ENCODE measurements around the gene EFNA4.
A peak's percentile ranks its signal among the peaks of the same experiment; 100 is the strongest.

The EFNA4 gene

DNA sequence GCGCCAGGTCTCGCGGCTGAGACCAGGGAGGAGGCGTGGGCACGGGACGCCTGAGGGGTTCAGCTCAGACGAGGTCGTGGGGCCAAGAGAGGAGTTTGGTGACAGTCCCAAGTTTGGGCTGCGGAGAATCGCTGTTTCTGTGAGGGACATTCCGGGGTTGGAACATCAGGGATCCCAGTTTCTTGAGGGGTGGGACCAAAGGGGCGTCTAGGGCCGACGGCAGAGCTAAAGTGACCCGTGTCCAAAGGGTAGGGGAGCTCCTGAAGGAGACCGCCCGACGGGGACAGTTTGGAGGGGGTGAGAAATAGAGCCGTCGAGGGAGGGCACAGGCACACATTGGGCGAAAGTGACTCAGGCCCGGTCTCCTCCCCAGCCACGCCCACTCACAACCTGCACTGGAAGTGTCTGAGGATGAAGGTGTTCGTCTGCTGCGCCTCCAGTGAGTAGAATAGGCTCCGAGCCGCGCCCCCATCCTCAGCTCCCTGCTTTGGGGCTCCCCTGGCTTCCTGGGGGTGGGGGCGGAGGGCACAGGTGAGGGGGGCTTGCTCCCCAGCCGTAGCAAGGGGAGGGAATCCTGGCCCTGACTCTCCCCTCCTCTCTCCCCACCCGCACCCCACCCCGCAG, 22.1 kb downstream of the EFNA4 start:
- DNase-seq (ENCODE audit: extremely low read depth in 1 of 2, low read depth in 1 of 2), result peak in 1 of 2 donors; percentile 76

DNA sequence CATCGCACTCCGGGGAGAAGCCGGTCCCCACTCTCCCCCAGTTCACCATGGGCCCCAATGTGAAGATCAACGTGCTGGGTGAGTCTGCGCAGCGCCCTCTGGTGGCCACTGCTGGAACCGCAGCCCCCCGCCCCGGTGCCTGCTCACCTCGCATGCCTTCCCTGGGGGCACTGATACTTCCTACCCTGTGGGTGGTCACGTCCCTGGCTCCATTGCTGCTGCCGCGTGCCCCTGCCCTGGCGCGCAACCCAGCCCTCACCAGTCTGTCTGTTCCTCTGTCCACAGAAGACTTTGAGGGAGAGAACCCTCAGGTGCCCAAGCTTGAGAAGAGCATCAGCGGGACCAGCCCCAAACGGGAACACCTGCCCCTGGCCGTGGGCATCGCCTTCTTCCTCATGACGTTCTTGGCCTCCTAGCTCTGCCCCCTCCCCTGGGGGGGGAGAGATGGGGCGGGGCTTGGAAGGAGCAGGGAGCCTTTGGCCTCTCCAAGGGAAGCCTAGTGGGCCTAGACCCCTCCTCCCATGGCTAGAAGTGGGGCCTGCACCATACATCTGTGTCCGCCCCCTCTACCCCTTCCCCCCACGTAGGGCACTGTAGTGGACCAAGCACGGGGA, 22.7 kb downstream of the EFNA4 start:
- peak; percentile 60 to 64 for DNase-seq (ENCODE audit: extremely low read depth in 1 of 2, low read depth in 1 of 2)

DNA sequence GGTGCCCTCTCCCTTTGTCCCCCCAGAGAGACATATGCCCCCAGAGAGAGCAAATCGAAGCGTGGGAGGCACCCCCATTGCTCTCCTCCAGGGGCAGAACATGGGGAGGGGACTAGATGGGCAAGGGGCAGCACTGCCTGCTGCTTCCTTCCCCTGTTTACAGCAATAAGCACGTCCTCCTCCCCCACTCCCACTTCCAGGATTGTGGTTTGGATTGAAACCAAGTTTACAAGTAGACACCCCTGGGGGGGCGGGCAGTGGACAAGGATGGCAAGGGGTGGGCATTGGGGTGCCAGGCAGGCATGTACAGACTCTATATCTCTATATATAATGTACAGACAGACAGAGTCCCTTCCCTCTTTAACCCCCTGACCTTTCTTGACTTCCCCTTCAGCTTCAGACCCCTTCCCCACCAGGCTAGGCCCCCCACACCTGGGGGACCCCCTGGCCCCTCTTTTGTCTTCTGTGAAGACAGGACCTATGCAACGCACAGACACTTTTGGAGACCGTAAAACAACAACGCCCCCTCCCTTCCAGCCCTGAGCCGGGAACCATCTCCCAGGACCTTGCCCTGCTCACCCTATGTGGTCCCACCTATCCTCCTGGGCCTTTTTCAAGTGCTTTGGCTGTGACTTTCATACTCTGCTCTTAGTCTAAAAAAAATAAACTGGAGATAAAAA, 23.5 kb downstream of the EFNA4 start:
- no peak for DNase-seq (ENCODE audit: extremely low read depth in 1 of 2, low read depth in 1 of 2)

DNA sequence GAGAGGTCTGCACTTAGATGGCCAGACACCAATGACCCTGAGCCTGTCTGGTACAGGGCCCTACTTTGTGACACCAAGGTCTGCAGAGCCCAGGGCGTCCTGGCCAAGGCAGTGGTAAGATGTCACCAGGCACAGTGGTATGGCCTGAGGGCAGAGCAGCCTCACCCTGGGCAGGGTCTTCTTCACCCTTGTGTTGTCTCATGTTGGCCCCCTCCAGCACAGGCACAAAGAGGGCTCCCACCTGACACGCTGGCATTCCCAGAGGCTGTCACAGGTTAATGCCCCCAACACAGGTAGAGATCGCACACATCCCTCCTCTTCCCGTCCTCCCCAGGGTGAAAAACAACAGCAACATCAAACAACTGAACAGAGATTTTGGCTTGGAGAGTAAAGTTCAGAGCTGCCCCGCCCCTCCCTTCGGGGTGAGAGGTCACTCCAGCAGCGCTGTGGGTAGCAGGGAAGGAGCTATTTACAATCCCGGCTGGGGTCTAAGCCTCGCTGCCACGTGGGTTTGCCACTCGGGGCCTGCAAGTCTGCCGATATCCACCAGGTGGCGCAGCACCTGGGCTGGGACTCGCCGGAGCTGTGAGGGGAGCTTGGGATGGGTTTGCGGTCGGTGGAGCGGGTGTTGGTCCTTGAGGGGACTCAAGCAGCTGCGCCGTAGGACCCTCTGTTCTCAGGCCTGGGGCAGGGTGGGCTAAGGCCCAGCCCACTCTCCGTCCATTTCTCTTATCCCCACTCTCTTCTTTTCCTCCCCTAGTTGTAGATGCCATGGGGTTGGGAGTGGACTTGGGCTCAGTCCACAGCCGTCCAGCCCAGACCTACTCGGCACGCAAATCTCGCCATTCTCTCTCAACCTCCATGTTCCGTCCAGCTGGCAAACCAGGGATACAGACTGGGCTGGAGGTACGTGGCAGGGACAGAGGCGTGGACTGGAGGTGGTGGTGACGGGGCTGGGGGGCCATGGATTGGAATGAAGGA, 27.8 kb downstream of the EFNA4 start:
- peak; percentile 58 to 62 for DNase-seq (ENCODE audit: extremely low read depth in 1 of 2, low read depth in 1 of 2)

DNA sequence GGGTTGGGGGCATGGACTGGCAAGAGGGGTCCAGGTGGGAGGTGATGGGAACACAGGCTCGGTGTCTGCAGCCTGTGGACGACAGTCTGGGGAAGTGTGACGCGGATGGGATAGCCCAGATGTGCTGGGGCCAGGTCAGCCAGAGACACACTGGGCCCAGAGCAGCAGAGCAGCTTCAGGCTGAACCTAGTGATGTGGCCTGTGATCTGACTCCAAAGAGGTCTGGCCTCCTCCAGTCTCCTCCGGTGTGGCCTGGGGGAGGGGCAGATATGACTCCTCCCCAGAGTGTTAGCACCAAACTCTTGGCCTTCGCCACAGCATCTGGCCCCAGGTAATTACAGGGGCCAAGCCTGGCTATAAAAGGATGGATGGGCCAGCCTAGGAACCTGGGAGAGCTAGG, 28.6 kb downstream of the EFNA4 start:
- no peak for DNase-seq (ENCODE audit: extremely low read depth in 1 of 2, low read depth in 1 of 2)

DNA sequence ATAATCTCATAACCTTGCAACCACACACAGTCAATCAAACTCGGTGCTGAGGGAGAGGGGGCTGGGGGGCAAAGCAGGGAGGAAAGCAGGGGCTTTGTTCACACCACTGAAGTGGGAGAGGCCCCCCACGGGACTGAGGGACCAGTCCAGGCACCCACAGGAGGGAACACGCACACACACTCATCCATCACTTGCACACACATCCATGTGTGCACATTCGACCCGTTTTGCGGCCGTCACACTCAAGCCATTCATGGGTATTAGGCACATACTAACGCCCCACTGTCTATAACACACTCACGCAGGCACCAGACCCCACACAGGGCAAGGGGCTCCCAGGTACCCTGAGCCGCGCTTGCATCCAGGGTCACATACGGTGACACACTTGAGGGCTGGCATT, 29.1 kb downstream of the EFNA4 start:
- no peak for DNase-seq (ENCODE audit: extremely low read depth in 1 of 2, low read depth in 1 of 2)

DNA sequence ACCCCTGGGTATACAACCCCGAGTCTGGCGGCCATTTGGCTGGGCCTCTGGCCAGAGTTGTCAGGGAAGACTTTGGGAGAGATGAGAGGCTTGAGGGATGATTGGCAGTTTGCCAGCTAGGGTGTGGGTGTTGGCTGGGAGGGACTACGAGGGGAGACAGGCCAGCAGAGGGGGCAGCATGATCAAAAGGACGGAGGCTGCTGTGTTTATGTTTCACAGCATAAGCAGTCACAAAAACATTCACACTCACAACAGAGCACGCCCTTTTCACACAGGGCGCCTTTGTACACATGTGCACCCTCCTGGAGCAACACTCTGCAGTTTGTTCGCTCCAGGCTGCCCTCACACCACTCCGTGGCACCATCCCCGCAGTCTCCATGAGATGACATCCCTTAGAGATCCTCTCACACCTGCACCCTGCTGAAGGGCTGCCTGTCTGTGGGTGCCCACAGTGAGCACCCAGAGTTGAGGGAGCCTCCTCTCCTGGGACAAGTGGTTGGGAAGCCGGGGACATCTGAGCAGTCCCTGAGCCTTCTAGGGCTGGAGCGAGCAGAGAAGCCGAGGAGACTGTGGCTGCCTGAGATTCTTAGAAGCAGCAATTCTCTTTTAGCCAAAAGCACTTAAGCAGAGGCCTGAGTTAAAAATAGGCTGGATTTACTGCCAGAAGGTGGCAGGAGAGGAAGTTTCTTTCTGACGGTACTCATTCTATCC, 30.5 kb downstream of the EFNA4 start:
- no peak for DNase-seq (ENCODE audit: extremely low read depth in 1 of 2, low read depth in 1 of 2)

DNA sequence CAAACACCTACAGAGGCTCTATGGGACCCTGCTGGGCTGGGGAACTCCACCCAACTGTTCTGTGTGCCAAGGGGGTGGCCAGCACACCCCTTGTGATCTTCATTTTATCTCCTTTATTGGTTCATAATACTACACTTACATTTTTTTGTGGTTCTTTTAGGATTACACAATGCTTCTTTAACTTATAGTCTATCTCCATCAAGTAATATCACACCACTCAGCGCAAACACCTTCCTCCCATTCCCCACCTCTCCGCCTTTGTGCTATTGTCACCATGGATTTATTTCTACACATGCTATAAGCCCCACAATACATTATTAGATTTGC, 31.0 kb downstream of the EFNA4 start:
- DNase-seq (ENCODE audit: extremely low read depth in 1 of 2, low read depth in 1 of 2), result no peak

DNA sequence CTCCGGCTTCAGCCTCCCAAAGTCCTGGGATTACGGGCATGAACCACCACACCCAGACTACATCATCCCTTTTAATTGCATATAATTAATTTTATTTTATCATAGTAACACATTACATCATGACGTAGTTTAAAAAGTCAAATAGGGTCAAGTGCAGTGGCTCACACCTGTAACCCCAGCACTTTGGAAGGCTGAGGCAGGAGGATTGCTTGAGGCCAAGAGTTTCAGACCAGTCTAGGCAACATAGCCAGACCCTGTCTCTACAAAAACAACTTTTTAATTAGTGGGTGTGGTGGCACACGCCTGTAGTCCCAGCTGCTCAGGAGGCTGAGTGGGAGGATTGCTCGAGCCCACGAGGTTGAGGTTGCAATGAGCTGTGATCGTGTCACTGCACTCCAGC, 35.8 kb downstream of the EFNA4 start:
- DNase-seq (ENCODE audit: extremely low read depth in 1 of 2, low read depth in 1 of 2), result no peak

DNA sequence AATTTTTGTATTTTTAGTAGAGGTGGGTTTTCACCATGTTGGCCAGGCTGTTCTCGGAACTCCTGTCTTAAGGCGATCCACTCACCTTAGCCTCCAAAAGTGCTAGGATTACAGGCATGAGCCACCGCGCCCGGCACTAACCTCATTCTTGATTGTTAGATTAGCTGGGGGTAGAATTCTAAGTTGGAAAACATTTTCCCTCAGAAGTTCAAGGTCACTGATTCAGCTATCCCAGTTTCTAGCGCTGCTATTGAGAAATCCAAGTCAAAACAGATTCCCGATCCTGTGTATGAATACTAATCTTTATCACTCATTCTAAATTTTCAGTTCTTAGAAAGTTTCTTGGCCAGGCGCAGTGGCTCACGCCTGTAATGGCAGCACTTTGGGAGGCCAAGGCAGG, 39.8 kb downstream of the EFNA4 start:
- no peak for DNase-seq (ENCODE audit: extremely low read depth in 1 of 2, low read depth in 1 of 2)

DNA sequence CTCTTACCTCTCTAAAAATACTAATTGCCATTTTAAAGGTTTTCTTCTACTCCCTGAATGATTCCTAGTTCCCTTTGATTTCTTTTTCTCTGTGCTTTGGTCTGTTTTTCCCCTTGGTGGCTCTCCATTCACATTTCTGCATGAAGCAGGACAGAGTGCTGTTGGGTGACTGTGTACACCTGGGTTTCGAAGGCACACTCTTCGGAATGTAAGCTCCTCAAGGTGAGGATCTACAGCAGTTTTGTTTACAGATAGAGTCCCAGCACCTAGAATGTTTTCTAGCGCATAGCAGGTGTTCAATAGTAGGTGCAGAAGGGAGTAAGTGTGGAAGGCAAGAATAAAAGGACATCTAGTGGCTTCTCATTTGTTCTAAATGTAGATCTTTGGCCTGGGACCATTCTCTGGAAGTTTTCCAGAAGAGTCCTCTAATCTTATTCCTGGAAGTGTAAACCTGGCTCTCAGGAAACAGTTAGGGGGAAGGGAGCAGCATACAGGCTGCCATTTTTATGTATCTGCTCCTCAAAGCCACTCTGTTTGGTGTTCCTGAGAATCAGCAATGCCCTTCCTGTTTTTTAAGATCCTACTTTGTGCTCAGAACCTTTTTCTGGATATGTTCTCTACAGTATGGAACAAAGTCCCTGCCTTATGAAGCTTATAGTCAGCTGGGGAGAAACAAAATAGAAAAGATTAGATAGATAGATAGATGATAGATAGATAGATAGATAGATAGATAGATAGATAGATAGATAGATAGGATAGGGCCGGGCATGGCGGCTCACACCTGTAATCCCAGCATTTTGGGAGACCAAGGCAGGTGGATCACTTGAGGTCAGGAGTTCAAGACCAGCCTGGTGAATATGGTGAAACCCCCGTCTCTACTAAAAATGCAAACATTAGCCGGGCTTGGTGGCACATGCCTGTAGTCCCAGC, 41.3 kb downstream of the EFNA4 start:
- no peak for DNase-seq (ENCODE audit: extremely low read depth in 1 of 2, low read depth in 1 of 2)

DNA sequence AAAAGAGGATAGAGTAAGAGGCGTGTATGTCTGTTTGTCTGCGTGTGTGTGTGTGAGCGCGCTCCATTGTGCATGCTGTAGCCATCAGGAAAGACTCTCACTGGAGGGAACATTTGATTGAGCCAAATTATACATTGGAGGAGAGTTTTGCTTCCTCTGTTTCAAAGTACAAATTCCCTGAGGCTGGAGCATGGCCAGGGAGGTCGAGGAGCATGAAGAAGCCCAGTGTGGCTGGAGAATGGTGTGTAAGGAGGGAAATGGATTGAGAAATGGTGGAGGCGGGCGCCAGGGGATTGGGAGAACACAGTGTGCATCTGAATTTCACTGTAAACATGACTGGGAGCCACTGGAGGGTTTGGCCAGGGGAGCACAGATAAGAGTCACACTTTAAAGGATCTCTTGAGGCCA, 42.1 kb downstream of the EFNA4 start:
- DNase-seq (ENCODE audit: extremely low read depth in 1 of 2, low read depth in 1 of 2), result no peak

DNA sequence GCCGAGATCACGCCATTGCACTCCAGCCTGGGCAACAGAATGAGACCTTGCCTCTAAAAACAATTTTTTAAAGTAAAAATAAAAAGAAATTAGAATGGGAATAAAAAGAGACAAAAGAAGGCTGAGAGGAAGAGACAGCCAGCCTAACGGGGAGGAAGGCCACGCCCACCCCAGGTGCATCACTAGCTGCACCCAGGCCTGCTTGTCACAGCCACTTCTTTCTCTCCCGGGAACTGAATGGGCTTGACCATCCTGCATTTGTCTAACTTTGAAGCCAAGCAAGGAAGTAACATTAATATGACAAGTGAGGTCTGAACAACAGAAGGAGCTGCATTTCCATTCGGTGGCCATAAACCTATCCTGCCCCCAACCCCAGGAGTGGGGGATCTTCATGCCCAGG, 43.3 kb downstream of the EFNA4 start:
- DNase-seq (ENCODE audit: extremely low read depth in 1 of 2, low read depth in 1 of 2), result no peak

DNA sequence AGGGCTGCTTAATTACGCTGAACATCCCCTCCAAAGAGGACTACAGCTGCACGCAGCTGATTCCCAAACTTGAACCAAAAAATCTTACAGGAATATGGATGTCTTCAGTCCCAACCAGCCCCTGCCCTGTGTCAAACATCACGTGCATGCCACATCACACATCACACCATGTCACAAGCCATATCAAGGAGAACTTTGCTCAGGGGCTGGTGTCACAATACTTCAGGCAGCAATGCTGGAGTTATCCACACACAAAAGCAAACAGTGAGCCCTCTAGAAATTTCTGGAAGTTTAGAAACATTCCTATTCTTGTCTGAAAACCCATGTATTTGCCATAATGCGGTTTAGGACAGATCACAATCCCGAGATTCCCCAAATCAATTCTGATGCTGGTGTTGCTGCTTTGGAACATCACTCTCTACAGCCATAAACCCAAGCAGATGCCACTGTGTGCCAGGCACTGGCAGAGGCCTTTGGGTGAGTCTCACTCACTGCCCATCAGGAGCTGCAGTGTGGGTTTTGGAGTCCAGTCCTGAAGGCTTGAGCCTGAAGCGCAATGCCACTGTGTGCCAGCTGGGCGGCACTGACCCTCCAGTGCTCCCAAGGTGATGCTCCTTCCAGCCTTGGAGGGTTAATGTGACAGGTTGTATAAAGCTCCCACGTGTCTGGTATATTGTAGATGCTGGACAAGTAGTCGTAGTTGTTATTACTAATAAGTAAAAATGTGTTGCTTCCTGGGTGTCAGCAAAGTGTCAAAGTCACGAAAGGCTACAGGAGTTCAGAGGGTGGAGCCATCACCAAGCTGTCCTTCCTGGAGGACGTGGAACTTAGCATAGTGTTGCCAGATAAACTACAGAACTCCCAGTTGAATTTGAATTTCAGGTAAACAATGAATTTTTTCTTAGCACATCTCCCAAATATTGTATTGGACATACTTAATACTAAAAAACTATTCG, 44.0 kb downstream of the EFNA4 start:
- no peak for DNase-seq (ENCODE audit: extremely low read depth in 1 of 2, low read depth in 1 of 2)

DNA sequence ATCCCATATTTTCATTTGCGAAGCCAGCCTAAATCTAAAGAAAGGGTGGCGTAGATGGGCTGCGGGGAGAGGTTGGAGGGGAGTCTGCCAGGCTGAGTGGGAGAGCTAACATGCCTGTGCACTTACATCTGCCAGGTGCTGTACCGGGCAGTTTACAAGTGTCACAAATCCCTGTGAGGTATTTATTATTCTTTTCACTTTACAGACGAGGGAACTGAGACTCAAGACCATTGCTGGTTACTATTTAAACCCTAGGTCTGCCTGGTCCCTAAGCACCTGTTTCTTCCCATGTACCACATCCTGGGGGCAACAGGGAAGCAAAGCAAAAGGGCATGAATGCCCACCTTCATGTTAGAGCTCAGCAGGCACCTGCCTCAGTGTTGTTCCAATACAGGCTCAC, 44.8 kb downstream of the EFNA4 start:
- no peak for DNase-seq (ENCODE audit: extremely low read depth in 1 of 2, low read depth in 1 of 2)

DNA sequence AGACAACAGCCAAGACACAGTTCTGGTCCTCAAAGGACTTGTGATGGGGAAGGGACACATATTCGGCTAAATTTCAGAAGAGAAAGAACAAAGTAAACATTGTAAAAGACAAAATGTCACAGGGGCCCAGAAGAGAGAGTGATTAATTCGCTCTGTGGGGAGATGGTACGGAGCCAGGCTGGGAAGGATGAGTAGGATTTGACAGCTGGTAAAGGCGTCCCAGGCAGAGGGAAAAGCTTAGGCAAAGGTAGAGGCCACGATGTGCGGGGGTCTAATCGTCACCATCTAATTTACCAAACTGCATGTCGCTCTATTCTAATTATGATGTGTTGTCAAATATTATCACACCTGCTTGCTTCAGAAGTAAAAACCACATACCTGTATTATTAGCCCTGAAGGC, 46.8 kb downstream of the EFNA4 start:
- no peak for DNase-seq (ENCODE audit: extremely low read depth in 1 of 2, low read depth in 1 of 2)

DNA sequence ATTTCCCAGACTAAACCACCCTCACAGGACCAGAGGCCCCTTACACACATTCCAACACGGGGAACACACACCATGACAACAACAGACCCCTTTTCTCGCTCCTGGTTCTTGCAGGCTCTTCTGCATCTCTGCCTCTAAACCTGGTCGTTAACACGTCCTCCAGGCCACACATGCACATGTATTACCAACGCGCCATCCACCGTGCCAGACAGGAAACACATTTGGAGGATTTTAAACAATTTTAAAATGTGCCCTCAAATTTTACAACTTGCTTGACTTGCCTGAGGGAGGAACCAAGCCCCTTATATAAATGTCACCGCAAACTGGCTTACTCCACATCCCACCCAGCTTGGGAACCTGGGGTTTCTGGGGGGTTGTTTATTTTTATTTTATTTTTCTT, 47.3 kb downstream of the EFNA4 start:
- no peak for DNase-seq (ENCODE audit: extremely low read depth in 1 of 2, low read depth in 1 of 2)

DNA sequence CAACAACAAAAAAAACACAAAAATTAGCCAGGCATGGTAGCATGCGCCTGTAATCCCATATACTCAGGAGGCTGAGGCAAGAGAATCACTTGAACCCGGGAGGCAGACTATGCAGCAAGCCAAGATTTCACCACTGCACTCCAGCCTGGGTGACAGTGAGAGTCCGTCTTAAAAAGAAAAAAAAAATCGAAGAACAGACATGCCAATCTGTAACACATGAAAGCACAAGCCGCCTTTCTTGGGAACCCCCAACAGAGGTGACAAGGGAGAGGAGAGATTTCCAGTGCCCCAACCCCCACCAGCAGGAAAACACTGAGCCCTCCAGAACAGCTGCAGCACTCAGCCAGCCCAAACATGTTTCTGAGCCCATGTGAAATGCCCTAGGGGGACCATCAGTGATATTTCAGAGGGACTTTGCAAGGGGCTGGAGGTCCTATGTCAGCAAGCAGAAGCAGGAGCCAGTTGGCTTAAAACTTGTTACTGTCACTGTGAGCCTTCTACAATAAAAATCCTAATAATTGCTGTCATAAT, 50.0 kb downstream of the EFNA4 start:
- DNase-seq (ENCODE audit: extremely low read depth in 1 of 2, low read depth in 1 of 2), result no peak

Measured in stimulated activated CD8-positive, alpha-beta memory T cell treated with anti-CD3 and anti-CD28 coated beads, Interleukin-7, amount 100 ng/mL, for 48 hours (primary cell).